ENCODE measurements around the gene GSN. TPM values are rescaled to one million over a fixed set of nuclear protein-coding genes. Genes with fewer than 3 reads are reported as not detected.

The GSN gene
- total and polyA plus RNA-seq, 2 of the 13 experiments (the other 11 are each of a cell fraction or from before 2014, with no cell fraction given) = 294 to 307 TPM

DNA sequence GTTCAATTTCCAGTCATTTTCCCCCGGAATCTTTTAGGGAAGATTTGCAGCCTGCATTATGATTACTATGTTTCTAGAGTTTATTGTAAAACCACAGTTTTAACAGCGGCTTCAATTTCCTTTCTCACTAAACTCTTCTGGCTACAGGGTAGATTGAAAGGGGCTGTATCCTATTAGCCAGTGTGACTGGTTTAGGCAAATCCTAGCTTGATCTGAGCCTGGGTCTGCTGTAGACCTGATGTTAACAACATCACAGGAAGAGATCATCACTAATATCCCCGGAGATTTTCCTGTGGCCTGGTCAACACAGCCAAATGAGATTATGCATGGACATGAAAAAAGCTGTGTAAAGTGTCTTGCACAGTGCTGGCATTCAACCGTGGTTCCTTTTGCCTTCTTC lies 68.7 kb downstream of the GSN start (continued):
- TF ChIP-seq, protein P1, sequence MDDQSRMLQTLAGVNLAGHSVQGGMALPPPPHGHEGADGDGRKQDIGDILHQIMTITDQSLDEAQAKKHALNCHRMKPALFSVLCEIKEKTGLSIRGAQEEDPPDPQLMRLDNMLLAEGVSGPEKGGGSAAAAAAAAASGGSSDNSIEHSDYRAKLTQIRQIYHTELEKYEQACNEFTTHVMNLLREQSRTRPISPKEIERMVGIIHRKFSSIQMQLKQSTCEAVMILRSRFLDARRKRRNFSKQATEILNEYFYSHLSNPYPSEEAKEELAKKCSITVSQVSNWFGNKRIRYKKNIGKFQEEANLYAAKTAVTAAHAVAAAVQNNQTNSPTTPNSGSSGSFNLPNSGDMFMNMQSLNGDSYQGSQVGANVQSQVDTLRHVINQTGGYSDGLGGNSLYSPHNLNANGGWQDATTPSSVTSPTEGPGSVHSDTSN (CRISPR knock-in tag; IDR thresholded peaks at IDR 0.05; ENCODE audit: borderline replicate concordance) = no peak
- TF ChIP-seq MLLT10 (CRISPR knock-in tag; IDR thresholded peaks at IDR 0.05) (no peak), DR1 (CRISPR knock-in tag; IDR thresholded peaks at IDR 0.05) (no peak)

DNA sequence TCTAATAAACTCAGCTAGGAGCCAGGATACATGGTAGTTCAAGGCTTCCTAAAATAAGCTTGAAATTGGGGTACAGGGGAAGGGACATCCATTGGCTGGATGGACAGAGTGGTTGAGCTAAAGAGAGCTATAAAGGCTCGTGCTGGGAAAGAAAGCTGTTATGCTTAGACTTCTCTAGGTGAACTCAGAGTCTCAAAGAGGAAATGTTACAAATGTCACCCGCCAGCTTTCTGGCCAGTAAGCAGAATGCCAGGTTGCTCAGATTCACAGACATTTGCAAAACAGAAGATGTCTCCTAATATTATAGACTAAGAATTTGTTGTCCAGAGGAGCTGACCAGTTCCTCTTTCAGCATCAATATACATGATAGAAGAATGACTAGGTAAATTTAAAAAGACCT lies 71.5 kb downstream of the GSN start:
- Histone ChIP-seq H3K27ac (ENCODE audit: extremely low read length, insufficient read depth, low read length) (no peak overlapping the region), H3K9ac (ENCODE audit: insufficient read depth, low read depth, low read length) (no peak overlapping the region), H4K20me1 (ENCODE audit: insufficient read depth, low read length) (no peaks in the 10 kb centered on the region), H2AFZ (ENCODE audit: low read length) (no peak overlapping the region), H3K27me3 (ENCODE audit: control insufficient read depth in 1 of 2, insufficient read depth in 2 of 2, low read length in 2 of 2) (no peaks in the 10 kb centered on the region), H3K36me3 (replicated peaks in 1 of 2; ENCODE audit: control insufficient read depth in 1 of 2, insufficient read depth in 2 of 2, low read length in 2 of 2) (peaks cover 6 to 25% of the 10 kb centered on the region in 2 experiments), H3K9me3 (ENCODE audit: low read length) (no peaks in the 10 kb centered on the region), H3K4me1 (ENCODE audit: insufficient read depth, low read length) (no peaks in the 10 kb centered on the region), H3K79me2 (ENCODE audit: insufficient read depth, low read length) (no peaks in the 10 kb centered on the region), H3K4me3 (replicated peaks in 1 of 3; ENCODE audit: insufficient read depth in 1 of 3, low read depth in 2 of 3, low read length in 3 of 3) (no peak overlapping the region), H3K4me2 (ENCODE audit: low read depth, low read length) (no peak overlapping the region)
- BruUV-seq (replicated peaks) = no TSS peak
- FAIRE-seq (no peak), DNase-seq (ENCODE audit: low spot score) (no peak), ATAC-seq (no peak)
- in situ Hi-C loops (cut with HindIII; ENCODE audit: extremely low pct_ligation_motif_present, low pct_unique_long_range_greater_than_20kb) (no loop called here), intact Hi-C loops (cut with micrococcal nuclease; ENCODE audit: unreplicated experiment) (no loop called here)
- CTCF ChIA-PET (ENCODE audit: low intra/inter-chr PET ratio, low total read pairs) = no interaction called here
- WGBS (ENCODE audit: low lambda C conversion rate) = 100% methylated on average over 2 of the region's 2 CpGs
- POLR2A ChIA-PET = no interaction called here
- TF ChIP-seq ZNF331 (CRISPR knock-in tag; IDR thresholded peaks at IDR 0.05) (no peak), ZNF234 (CRISPR knock-in tag; conservative IDR thresholded peaks at IDR 0.05) (no peak), FOXM1 (CRISPR knock-in tag; IDR thresholded peaks at IDR 0.05) (no peak), ZBTB20 (CRISPR knock-in tag; IDR thresholded peaks at IDR 0.05; ENCODE audit: borderline replicate concordance, low read depth) (no peak), BORCS8-MEF2B (CRISPR knock-in tag; IDR thresholded peaks at IDR 0.05) (no peak)
- TF ChIP-seq, protein P2, sequence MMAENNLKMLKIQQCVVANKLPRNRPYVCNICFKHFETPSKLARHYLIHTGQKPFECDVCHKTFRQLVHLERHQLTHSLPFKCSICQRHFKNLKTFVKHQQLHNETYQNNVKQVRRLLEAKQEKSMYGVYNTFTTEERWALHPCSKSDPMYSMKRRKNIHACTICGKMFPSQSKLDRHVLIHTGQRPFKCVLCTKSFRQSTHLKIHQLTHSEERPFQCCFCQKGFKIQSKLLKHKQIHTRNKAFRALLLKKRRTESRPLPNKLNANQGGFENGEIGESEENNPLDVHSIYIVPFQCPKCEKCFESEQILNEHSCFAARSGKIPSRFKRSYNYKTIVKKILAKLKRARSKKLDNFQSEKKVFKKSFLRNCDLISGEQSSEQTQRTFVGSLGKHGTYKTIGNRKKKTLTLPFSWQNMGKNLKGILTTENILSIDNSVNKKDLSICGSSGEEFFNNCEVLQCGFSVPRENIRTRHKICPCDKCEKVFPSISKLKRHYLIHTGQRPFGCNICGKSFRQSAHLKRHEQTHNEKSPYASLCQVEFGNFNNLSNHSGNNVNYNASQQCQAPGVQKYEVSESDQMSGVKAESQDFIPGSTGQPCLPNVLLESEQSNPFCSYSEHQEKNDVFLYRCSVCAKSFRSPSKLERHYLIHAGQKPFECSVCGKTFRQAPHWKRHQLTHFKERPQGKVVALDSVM (CRISPR knock-in tag; IDR thresholded peaks at IDR 0.05) = no peak
- TF ChIP-seq, protein P3, sequence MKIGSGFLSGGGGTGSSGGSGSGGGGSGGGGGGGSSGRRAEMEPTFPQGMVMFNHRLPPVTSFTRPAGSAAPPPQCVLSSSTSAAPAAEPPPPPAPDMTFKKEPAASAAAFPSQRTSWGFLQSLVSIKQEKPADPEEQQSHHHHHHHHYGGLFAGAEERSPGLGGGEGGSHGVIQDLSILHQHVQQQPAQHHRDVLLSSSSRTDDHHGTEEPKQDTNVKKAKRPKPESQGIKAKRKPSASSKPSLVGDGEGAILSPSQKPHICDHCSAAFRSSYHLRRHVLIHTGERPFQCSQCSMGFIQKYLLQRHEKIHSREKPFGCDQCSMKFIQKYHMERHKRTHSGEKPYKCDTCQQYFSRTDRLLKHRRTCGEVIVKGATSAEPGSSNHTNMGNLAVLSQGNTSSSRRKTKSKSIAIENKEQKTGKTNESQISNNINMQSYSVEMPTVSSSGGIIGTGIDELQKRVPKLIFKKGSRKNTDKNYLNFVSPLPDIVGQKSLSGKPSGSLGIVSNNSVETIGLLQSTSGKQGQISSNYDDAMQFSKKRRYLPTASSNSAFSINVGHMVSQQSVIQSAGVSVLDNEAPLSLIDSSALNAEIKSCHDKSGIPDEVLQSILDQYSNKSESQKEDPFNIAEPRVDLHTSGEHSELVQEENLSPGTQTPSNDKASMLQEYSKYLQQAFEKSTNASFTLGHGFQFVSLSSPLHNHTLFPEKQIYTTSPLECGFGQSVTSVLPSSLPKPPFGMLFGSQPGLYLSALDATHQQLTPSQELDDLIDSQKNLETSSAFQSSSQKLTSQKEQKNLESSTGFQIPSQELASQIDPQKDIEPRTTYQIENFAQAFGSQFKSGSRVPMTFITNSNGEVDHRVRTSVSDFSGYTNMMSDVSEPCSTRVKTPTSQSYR (CRISPR knock-in tag; IDR thresholded peaks at IDR 0.05; ENCODE audit: borderline replicate concordance) = no peak

All from HepG2 (cell line).